Measurements from ENCODE around the gene USH2A. TPM values are rescaled to one million over a fixed set of nuclear protein-coding genes. Genes with fewer than 3 reads are reported as not detected.

The USH2A gene
- total RNA-seq, 1 donor from 2014 or later, result 0.02 TPM

DNA sequence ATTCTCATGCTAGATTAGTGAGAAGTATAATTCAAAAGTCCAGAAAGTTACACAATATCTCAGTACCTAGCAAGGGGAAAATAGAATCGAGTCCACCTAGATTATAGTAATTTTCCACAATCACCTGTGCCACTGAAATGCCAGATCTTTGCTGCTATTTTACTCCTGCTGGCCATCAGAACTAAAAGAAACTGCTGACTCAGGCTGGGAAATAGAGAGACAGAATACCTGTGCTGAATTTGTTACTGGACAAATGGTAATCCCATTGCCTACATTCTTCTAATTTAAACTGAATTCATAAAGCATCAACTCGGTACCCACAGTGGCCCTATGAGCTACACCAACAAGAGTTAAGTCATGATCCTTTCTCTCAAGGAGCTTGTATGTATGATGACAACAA, 55.0 kb downstream of the USH2A start:
- Mint-ChIP-seq H3K27ac (ENCODE audit: unreplicated experiment) (no peak overlapping the region), H3K27me3 (ENCODE audit: low read depth, unreplicated experiment) (no peaks in the 10 kb centered on the region), H3K9me3 (ENCODE audit: unreplicated experiment) (no peaks in the 10 kb centered on the region), H3K4me3 (ENCODE audit: unreplicated experiment) (no peak overlapping the region), H3K36me3 (ENCODE audit: low read depth, unreplicated experiment) (no peaks in the 10 kb centered on the region), H3K4me1 (ENCODE audit: low read depth, unreplicated experiment) (no peaks in the 10 kb centered on the region)
- Histone ChIP-seq H3K9ac (ENCODE audit: low read length) (no peak overlapping the region), H3K4me2 (ENCODE audit: low read length) (no peak overlapping the region), H3K27me3 (ENCODE audit: insufficient read depth, low read length) (no peaks in the 10 kb centered on the region), H4K20me1 (ENCODE audit: insufficient read depth, low read length) (no peaks in the 10 kb centered on the region), H3K36me3 (ENCODE audit: insufficient read depth, low read length) (no peaks in the 10 kb centered on the region), H3K4me3 (ENCODE audit: insufficient read depth, low read depth, low read length) (no peak overlapping the region), H3K9me3 (ENCODE audit: insufficient read depth, low read depth, low read length) (no peaks in the 10 kb centered on the region), H3K4me1 (ENCODE audit: insufficient read depth, low read length) (no peaks in the 10 kb centered on the region), H3K27ac (ENCODE audit: low read depth, low read length) (no peak overlapping the region), H3K79me2 (ENCODE audit: insufficient read depth, low read length) (no peaks in the 10 kb centered on the region), H2AFZ (ENCODE audit: low read depth, low read length) (no peak overlapping the region)
- DNase-seq (ENCODE audit: low read depth), result no peak
- no peak for FAIRE-seq
- no peak for TF ChIP-seq EZH2 (IDR thresholded peaks at IDR 0.05; ENCODE audit: insufficient read depth, low read length)
- TF ChIP-seq, protein P1, sequence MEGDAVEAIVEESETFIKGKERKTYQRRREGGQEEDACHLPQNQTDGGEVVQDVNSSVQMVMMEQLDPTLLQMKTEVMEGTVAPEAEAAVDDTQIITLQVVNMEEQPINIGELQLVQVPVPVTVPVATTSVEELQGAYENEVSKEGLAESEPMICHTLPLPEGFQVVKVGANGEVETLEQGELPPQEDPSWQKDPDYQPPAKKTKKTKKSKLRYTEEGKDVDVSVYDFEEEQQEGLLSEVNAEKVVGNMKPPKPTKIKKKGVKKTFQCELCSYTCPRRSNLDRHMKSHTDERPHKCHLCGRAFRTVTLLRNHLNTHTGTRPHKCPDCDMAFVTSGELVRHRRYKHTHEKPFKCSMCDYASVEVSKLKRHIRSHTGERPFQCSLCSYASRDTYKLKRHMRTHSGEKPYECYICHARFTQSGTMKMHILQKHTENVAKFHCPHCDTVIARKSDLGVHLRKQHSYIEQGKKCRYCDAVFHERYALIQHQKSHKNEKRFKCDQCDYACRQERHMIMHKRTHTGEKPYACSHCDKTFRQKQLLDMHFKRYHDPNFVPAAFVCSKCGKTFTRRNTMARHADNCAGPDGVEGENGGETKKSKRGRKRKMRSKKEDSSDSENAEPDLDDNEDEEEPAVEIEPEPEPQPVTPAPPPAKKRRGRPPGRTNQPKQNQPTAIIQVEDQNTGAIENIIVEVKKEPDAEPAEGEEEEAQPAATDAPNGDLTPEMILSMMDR (IDR thresholded peaks at IDR 0.05; ENCODE audit: insufficient read depth, low read depth, low read length), result no peak

DNA sequence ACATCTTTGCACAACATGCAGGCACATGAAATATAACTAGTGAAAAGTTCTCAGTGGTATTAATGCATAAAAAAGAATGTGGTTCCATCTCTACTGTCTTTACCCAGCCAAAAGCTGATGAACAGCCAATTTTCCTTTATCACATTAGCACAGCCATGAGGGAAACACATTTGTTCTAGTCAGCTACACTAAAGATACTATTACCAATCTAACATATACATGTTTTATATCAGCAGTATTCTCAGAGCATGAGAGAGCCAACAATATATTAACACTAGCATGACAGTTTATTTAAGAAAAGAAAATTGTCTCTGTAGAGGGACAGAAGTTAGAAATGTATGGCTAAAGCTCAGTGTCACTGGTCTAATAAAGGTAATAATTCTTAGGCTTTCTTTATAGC, 56.3 kb downstream of the USH2A start:
- Mint-ChIP-seq H3K9me3 (ENCODE audit: unreplicated experiment) (no peaks in the 10 kb centered on the region), H3K27me3 (ENCODE audit: low read depth, unreplicated experiment) (no peaks in the 10 kb centered on the region), H3K36me3 (ENCODE audit: low read depth, unreplicated experiment) (no peaks in the 10 kb centered on the region), H3K4me1 (ENCODE audit: low read depth, unreplicated experiment) (no peaks in the 10 kb centered on the region), H3K4me3 (ENCODE audit: unreplicated experiment) (no peak overlapping the region), H3K27ac (ENCODE audit: unreplicated experiment) (no peak overlapping the region)
- H3K79me2 ChIP-seq (ENCODE audit: insufficient read depth, low read length), result no peaks in the 10 kb centered on the region
- H3K36me3 ChIP-seq (ENCODE audit: insufficient read depth, low read length), result no peaks in the 10 kb centered on the region
- no peak overlapping the region for H3K4me2 ChIP-seq (ENCODE audit: low read length)
- H3K4me3 ChIP-seq (ENCODE audit: insufficient read depth, low read depth, low read length), result no peak overlapping the region
- H3K4me1 ChIP-seq (ENCODE audit: insufficient read depth, low read length), result no peaks in the 10 kb centered on the region
- FAIRE-seq, result no peak
- no peaks in the 10 kb centered on the region for H4K20me1 ChIP-seq (ENCODE audit: insufficient read depth, low read length)
- no peak for DNase-seq (ENCODE audit: low read depth)
- H3K9me3 ChIP-seq (ENCODE audit: insufficient read depth, low read depth, low read length), result no peaks in the 10 kb centered on the region
- H3K27ac ChIP-seq (ENCODE audit: low read depth, low read length), result no peak overlapping the region
- no peak overlapping the region for H2AFZ ChIP-seq (ENCODE audit: low read depth, low read length)
- no peaks in the 10 kb centered on the region for H3K27me3 ChIP-seq (ENCODE audit: insufficient read depth, low read length)
- H3K9ac ChIP-seq (ENCODE audit: low read length), result no peak overlapping the region
- no peak for TF ChIP-seq EZH2 (IDR thresholded peaks at IDR 0.05; ENCODE audit: insufficient read depth, low read length)
- TF ChIP-seq, protein P1 (IDR thresholded peaks at IDR 0.05; ENCODE audit: insufficient read depth, low read depth, low read length), result no peak

DNA sequence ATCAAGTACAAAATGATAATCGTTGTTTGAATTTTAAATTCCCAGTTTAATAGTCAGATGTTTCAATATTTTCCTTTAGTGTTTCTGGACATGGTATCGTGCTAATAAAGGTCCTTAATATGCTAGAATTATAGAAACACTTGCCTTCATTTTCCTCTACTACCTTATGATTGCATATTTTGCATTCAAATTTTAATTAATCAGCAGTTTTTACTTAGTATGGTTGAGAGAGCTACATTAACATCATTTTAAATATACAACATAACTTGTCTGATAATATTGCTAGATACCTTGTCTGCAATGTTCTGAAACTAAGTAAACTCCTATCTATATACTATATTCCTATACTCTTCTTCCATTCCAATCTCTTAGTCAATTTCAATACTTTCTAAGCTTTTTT, 66.3 kb downstream of the USH2A start:
- H3K9ac ChIP-seq (ENCODE audit: low read length), result no peak overlapping the region
- H3K4me1 Mint-ChIP-seq (ENCODE audit: low read depth, unreplicated experiment), result no peaks in the 10 kb centered on the region
- no peaks in the 10 kb centered on the region for H4K20me1 ChIP-seq (ENCODE audit: insufficient read depth, low read length)
- no peaks in the 10 kb centered on the region for H3K79me2 ChIP-seq (ENCODE audit: insufficient read depth, low read length)
- FAIRE-seq, result no peak
- no peaks in the 10 kb centered on the region for H3K9me3 Mint-ChIP-seq (ENCODE audit: unreplicated experiment)
- H3K9me3 ChIP-seq (ENCODE audit: insufficient read depth, low read depth, low read length), result no peaks in the 10 kb centered on the region
- no peak overlapping the region for H3K27ac Mint-ChIP-seq (ENCODE audit: unreplicated experiment)
- no peaks in the 10 kb centered on the region for H3K27me3 Mint-ChIP-seq (ENCODE audit: low read depth, unreplicated experiment)
- H3K36me3 Mint-ChIP-seq (ENCODE audit: low read depth, unreplicated experiment), result no peaks in the 10 kb centered on the region
- no peaks in the 10 kb centered on the region for H3K4me1 ChIP-seq (ENCODE audit: insufficient read depth, low read length)
- H3K27me3 ChIP-seq (ENCODE audit: insufficient read depth, low read length), result no peaks in the 10 kb centered on the region
- no peak overlapping the region for H3K4me3 Mint-ChIP-seq (ENCODE audit: unreplicated experiment)
- TF ChIP-seq, protein P1 (IDR thresholded peaks at IDR 0.05; ENCODE audit: insufficient read depth, low read depth, low read length), result no peak
- TF ChIP-seq EZH2 (IDR thresholded peaks at IDR 0.05; ENCODE audit: insufficient read depth, low read length), result no peak
- DNase-seq (ENCODE audit: low read depth), result no peak
- H3K4me2 ChIP-seq (ENCODE audit: low read length), result no peak overlapping the region
- H2AFZ ChIP-seq (ENCODE audit: low read depth, low read length), result no peak overlapping the region
- H3K27ac ChIP-seq (ENCODE audit: low read depth, low read length), result no peak overlapping the region
- no peaks in the 10 kb centered on the region for H3K36me3 ChIP-seq (ENCODE audit: insufficient read depth, low read length)
- H3K4me3 ChIP-seq (ENCODE audit: insufficient read depth, low read depth, low read length), result no peak overlapping the region
